Measurements from ENCODE around the gene CDK5R2.
"Not testable (repeated sequence)": the region's sequence is repeated elsewhere in the genome, so short reads cannot be mapped to it uniquely, and the experiment has no call there.

Gene CDK5R2

GRCh38 chr2:218959141-218959731, at the start of gene CDK5R2:
CDK5R2 (plus strand) TSS chr2:218959666; CDS start chr2:218959821, 155 bp downstream.
- peak; percentile 36 for DNase-seq (ENCODE audit: low read depth, low spot score)
- no peak within 1 kb of the TSS for H3K27ac ChIP-seq

- H3K27ac ChIP-seq, result no peak overlapping the region
- no peak for DNase-seq (ENCODE audit: low read depth, low spot score)
Observed at GRCh38 chr2:218910741-218911140, 48.7 kb upstream of the CDK5R2 start.

DNA sequence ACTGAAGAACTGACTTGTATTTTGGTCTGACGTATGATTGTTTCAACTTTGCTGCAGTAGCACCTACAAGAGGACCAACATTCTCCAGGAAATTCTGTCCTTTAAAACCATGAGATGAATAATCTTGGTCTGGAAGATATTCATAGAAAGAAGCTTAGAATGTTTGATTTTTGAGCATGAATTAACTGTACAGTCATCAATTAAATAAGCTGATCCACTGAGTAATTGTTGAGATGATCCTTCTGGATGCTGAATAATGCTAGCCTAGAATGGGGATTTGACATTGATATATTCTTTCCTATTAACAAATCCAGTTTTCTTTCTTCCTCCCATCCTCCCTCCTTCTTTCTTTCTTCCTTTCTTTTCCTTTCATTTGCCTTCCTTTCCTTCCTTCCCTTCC, 39.0 kb upstream of the CDK5R2 start:
- no peak overlapping the region for H3K27ac ChIP-seq
- DNase-seq (ENCODE audit: low read depth, low spot score), result no peak

- H3K27ac ChIP-seq, result no peak overlapping the region
- DNase-seq (ENCODE audit: low read depth, low spot score), result no peak
Observed at GRCh38 chr2:218924757-218925156, 34.7 kb upstream of the CDK5R2 start.

DNA sequence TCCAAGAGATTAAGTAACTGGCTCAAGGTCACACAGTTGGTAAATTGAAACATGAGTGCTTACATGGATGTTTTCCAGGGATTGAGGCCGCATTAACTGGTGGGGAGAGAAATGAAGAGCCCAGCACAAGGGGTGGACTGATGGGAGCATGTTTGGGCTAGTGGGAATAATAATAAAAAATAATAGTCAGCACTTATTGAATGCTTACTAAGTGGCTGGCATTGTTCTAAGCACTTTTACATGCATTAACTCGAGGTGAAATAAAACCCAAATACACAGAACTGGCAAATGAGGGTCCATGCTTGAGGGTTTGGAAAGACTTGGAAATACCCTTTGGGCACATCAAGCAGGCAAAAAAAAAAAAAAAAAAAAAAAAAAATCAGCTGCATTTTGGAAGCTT, 34.0 kb upstream of the CDK5R2 start:
- DNase-seq (ENCODE audit: low read depth, low spot score), result no peak
- no peak overlapping the region for H3K27ac ChIP-seq

GRCh38 chr2:218927422-218927821, 32.0 kb upstream of the CDK5R2 start:
- DNase-seq (ENCODE audit: low read depth, low spot score), result no peak
- no peak overlapping the region for H3K27ac ChIP-seq

DNA sequence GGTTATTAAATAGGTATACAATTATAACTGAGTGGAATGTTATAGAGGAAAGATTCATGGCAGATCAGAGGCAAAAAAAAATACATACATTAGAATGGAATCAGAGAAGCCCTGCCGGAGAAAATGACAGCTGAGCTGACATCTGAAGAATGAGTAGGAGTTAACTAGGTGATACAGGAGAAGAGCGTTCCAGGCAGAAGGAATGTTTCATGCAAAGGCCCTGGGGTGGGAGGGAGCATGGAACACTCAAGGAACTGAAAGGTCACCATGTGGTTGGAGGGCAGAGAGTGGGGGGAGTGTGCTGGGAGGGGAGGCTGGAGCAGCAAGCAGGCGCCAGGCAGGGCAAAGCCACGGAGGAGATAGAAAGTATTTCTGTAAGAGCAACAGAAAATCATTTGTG, 31.6 kb upstream of the CDK5R2 start:
- no peak for DNase-seq (ENCODE audit: low read depth, low spot score)
- no peak overlapping the region for H3K27ac ChIP-seq

GRCh38 chr2:218930488-218930887, 29.0 kb upstream of the CDK5R2 start:
- not testable (repeated sequence) for DNase-seq (ENCODE audit: low read depth, low spot score); H3K27ac ChIP-seq

GRCh38 chr2:218931751-218932150, 27.7 kb upstream of the CDK5R2 start:
- DNase-seq (ENCODE audit: low read depth, low spot score); H3K27ac ChIP-seq: not testable (repeated sequence)

- H3K27ac ChIP-seq, result no peak overlapping the region
- DNase-seq (ENCODE audit: low read depth, low spot score), result no peak
Observed at GRCh38 chr2:218944759-218945404, 14.6 kb upstream of the CDK5R2 start.

DNA sequence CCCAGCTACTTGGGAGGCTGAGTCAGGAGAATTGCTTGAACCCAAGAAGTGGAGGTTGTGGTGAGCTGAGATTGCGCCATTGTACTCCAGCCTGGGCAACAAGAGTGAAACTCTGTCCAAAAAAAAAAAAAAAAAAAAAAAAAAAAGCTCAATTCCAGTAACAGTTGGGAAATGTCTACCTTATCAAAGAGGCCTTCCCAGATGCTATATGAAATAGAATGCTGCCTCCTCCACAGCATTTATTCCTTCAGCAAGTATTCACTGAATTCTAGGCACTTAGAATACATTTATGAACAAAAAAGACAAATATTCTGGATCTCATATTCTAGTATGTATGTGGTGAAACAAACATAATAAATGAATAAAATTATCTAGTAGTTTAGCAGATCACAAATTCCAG, 12.8 kb upstream of the CDK5R2 start:
- DNase-seq (ENCODE audit: low read depth, low spot score), result no peak

GRCh38 chr2:218952160-218952559, 7.3 kb upstream of the CDK5R2 start:
- no peak for DNase-seq (ENCODE audit: low read depth, low spot score)

More for the DNA sequence above, 12.8 kb upstream of the CDK5R2 start:
- no peak overlapping the region for H3K27ac ChIP-seq

DNA sequence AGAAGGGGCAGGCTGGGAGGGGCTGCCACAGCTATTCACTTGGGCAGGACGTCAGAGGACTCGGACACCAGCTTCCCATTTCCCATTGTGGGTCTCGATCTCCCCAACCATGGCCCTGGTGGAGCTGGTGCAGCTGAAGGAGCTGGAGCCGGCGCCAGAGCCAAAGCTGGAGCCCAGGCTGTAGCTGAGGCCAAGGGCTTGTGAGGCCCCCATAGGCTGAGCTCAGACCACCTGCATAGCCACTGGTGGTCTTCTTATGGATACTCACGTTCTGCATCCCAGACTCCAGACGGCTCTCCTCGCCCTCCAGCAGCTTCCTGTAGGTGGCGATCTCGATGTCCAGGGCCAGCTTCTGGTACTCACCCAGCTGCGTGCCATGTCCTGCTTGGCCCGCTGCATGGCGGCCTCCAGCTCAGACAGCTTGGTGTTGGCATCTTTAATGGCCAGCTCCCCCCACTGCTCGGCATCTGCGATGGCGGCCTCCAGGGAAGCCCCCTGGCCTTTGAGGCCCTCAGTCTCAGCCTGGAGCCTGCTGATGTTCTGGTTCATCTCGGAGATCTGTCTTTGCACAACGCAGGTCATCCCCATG, 6.0 kb upstream of the CDK5R2 start:
- DNase-seq (ENCODE audit: low read depth, low spot score), result no peak

More at GRCh38 chr2:218952160-218952559, 7.3 kb upstream of the CDK5R2 start:
- no peak overlapping the region for H3K27ac ChIP-seq

GRCh38 chr2:218954541-218955300, 4.7 kb upstream of the CDK5R2 start:
- DNase-seq (ENCODE audit: low read depth, low spot score), result no peak
- H3K27ac ChIP-seq, result no peak overlapping the region

More for the DNA sequence above, 6.0 kb upstream of the CDK5R2 start:
- H3K27ac ChIP-seq, result no peak overlapping the region

DNA sequence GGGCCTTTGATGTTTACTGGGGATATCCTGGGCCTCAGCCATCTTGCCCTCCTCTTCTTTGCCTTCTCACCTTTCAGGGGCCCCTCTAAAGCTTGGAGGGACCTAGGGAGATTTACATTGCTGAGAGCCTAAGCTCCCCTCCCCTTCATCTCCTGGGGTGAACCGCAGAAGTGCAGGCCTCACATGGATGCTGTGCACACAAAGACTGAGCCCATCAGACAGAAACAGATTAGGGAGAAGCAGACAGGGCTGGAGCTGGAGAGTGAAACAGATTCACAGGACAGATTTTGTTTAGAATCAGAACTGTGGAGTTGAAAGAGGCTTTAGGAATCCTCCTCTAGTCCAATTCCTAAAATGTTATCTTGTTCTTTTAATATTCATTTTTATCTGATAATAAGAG, 3.4 kb upstream of the CDK5R2 start:
- DNase-seq (ENCODE audit: low read depth, low spot score), result no peak
- no peak overlapping the region for H3K27ac ChIP-seq

GRCh38 chr2:218957671-218958070, 1.8 kb upstream of the CDK5R2 start:
- no peak for DNase-seq (ENCODE audit: low read depth, low spot score)

DNA sequence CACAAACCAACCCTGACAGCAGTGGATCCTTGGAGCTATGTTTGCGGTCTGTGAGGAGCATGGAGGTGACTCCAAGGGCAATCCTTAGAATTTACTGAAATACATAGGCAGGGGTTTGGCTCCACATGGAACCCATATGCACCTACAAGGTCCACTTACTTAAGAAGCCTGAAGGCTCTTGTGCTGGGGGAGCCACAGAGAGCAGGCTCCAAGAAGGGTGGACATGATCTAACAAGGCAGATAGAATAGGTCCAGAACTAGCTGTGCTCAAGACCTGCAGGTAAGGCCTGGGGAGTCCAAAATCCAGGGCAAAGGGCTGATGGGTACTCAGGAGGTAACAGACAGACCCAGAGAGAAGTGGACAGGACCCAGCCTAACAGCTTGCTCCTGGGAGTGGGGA, 1.2 kb upstream of the CDK5R2 start:
- no peak overlapping the region for H3K27ac ChIP-seq
- DNase-seq (ENCODE audit: low read depth, low spot score), result no peak

More at GRCh38 chr2:218957671-218958070, 1.8 kb upstream of the CDK5R2 start:
- no peak overlapping the region for H3K27ac ChIP-seq

GRCh38 chr2:218959761-218960308, 369 bp downstream of the CDK5R2 start:
- H3K27ac ChIP-seq, result no peak overlapping the region
- no peak for DNase-seq (ENCODE audit: low read depth, low spot score)

GRCh38 chr2:218960309-218961165, 1.1 kb downstream of the CDK5R2 start:
- no peak overlapping the region for H3K27ac ChIP-seq
- no peak for DNase-seq (ENCODE audit: low read depth, low spot score)

DNA sequence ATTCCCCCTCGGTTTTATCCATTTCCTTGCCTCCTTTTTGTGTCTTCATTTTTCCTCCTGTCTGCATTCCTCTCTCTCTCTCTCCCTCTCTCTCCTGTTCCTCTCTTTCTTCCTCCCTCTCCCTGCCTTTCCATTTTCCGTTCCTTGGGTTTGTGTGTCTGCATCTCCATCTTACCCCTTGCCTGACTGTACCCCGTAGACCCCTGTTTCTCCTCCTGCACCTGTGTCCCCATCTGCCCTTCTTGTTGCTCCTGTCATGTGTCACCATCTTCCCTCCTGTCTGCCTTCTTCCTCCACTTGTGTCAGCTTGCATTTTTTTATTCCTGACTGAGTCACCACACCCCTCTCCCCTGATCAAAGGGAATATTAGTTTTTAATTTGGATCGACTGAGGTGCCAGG, 1.8 kb downstream of the CDK5R2 start:
- DNase-seq (ENCODE audit: low read depth, low spot score), result no peak

More for the DNA sequence above, 1.8 kb downstream of the CDK5R2 start:
- H3K27ac ChIP-seq, result no peak overlapping the region

Measured in epithelial cell of prostate (primary cell).